Right ventricle myocardium superior (tissue), 1 donor: ENCODE data around the gene CABP5. TPM values are rescaled to one million over a fixed set of nuclear protein-coding genes. Genes with fewer than 3 reads are reported as not detected.
"Not testable (repeated sequence)": the region's sequence is repeated elsewhere in the genome, so short reads cannot be mapped to it uniquely, and the experiment has no call there.

Experiments used
- ATAC-seq: fragments of 200-7000 bp; cut with Tn5 transposase; one replicate; pipeline ENCODE4 v1.9.1; 2020; ENCODE audit warnings: mild to moderate bottlenecking; ENCODE audit not compliant: poor library complexity
- DNase-seq: peaks from one replicate; pipeline ENCODE4 v3.0.0-alpha.2; 2020
- intact Hi-C: fragments of 100-400 bp; cut with DNase I; formaldehyde crosslinking; loops from one replicate; pipeline ENCODE4 v1.11.2; 2022
- long read RNA-seq: library from polyadenylated mRNA; unstranded; transcript quantifications from one replicate; pipeline ENCODE4 v2.0.0, GENCODE V29; 2021
- total RNA-seq: library from RNA; stranded (reverse); fragmentation: NEBNext Ultra II Directional; extraction: Animal tissue kit (Norgen Biotek cat#: 25700); gene quantifications from one replicate; pipeline ENCODE4 v1.2.1, GENCODE V29; 2021
- donor health status: DM: no; HTN: yes; CAD: no; lungs with severe emphysema.

CABP5 gene
- total RNA-seq, result not detected
- long read RNA-seq, result 0 reads

GRCh38 chr19:48043675-48044258 is at the start of gene CABP5:
Gene CABP5, minus strand, starts transcription at chr19:48044079. Its CDS starts 157 bp downstream, at chr19:48043922.
- intact Hi-C loops, result no loop called here
- ATAC-seq, result no peak
- DNase-seq, result no peak

- ATAC-seq, intact Hi-C loops, DNase-seq: not testable (repeated sequence)
Observed at GRCh38 chr19:48091111-48091718, 47.3 kb upstream of the CABP5 start.

GRCh38 chr19:48090281-48090802 is 46.5 kb upstream of the CABP5 start:
- no peak for DNase-seq
- intact Hi-C loops, result no loop called here
- ATAC-seq, result no peak

GRCh38 chr19:48088991-48089390 is 45.1 kb upstream of the CABP5 start:
- intact Hi-C loops, ATAC-seq, DNase-seq: not testable (repeated sequence)

- DNase-seq (no peak), ATAC-seq (no peak)
- intact Hi-C loops, result no loop called here
Observed at GRCh38 chr19:48085904-48086864, 42.3 kb upstream of the CABP5 start.

- no peak for DNase-seq
Observed at GRCh38 chr19:48085076-48085475, 41.2 kb upstream of the CABP5 start.

GRCh38 chr19:48081106-48081505 is 37.2 kb upstream of the CABP5 start:
- intact Hi-C loops, result no loop called here
- no peak for DNase-seq
- ATAC-seq, result no peak

More at GRCh38 chr19:48085076-48085475, 41.2 kb upstream of the CABP5 start:
- intact Hi-C loops, result no loop called here
- ATAC-seq, result no peak

- ATAC-seq, intact Hi-C loops: not testable (repeated sequence)
Observed at GRCh38 chr19:48070177-48070769, 26.4 kb upstream of the CABP5 start.

GRCh38 chr19:48069435-48069834 is 25.6 kb upstream of the CABP5 start:
- intact Hi-C loops, result no loop called here
- DNase-seq (no peak), ATAC-seq (no peak)

More at GRCh38 chr19:48070177-48070769, 26.4 kb upstream of the CABP5 start:
- DNase-seq, result not testable (repeated sequence)

- ATAC-seq (no peak), DNase-seq (no peak)
- intact Hi-C loops, result no loop called here
Observed at GRCh38 chr19:48064509-48064908, 20.6 kb upstream of the CABP5 start.

GRCh38 chr19:48061401-48062344 is 17.8 kb upstream of the CABP5 start:
- DNase-seq (no peak), ATAC-seq (no peak)
- intact Hi-C loops, result no loop called here

- DNase-seq, result no peak
- intact Hi-C loops, result no loop called here
- ATAC-seq, result no peak
Observed at GRCh38 chr19:48060381-48060780, 16.5 kb upstream of the CABP5 start.

- ATAC-seq (no peak), DNase-seq (no peak)
Observed at GRCh38 chr19:48059331-48059730, 15.5 kb upstream of the CABP5 start.

GRCh38 chr19:48053856-48054255 is 10.0 kb upstream of the CABP5 start:
- DNase-seq, result no peak
- intact Hi-C loops, result no loop called here
- no peak for ATAC-seq

More at GRCh38 chr19:48059331-48059730, 15.5 kb upstream of the CABP5 start:
- intact Hi-C loops, result no loop called here

- ATAC-seq (no peak), DNase-seq (no peak)
- intact Hi-C loops, result no loop called here
Observed at GRCh38 chr19:48053076-48053475, 9.2 kb upstream of the CABP5 start.

GRCh38 chr19:48051335-48052033 is 7.6 kb upstream of the CABP5 start:
- no peak for ATAC-seq
- intact Hi-C loops, result no loop called here
- no peak for DNase-seq

- intact Hi-C loops, result no loop called here
- ATAC-seq, result no peak
- DNase-seq, result no peak
Observed at GRCh38 chr19:48044561-48044960, 682 bp upstream of the CABP5 start.
